ENCODE measurements around the gene JUNB.

JUNB gene

DNA sequence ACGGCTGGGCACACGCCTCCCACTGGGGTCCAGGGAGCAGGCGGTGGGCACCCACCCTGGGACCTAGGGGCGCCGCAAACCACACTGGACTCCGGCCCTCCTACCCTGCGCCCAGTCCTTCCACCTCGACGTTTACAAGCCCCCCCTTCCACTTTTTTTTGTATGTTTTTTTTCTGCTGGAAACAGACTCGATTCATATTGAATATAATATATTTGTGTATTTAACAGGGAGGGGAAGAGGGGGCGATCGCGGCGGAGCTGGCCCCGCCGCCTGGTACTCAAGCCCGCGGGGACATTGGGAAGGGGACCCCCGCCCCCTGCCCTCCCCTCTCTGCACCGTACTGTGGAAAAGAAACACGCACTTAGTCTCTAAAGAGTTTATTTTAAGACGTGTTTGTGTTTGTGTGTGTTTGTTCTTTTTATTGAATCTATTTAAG, 1.6 kb downstream of the JUNB start:
- H3K4me1 Mint-ChIP-seq, result peaks cover 56% of the 10 kb centered on the region

DNA sequence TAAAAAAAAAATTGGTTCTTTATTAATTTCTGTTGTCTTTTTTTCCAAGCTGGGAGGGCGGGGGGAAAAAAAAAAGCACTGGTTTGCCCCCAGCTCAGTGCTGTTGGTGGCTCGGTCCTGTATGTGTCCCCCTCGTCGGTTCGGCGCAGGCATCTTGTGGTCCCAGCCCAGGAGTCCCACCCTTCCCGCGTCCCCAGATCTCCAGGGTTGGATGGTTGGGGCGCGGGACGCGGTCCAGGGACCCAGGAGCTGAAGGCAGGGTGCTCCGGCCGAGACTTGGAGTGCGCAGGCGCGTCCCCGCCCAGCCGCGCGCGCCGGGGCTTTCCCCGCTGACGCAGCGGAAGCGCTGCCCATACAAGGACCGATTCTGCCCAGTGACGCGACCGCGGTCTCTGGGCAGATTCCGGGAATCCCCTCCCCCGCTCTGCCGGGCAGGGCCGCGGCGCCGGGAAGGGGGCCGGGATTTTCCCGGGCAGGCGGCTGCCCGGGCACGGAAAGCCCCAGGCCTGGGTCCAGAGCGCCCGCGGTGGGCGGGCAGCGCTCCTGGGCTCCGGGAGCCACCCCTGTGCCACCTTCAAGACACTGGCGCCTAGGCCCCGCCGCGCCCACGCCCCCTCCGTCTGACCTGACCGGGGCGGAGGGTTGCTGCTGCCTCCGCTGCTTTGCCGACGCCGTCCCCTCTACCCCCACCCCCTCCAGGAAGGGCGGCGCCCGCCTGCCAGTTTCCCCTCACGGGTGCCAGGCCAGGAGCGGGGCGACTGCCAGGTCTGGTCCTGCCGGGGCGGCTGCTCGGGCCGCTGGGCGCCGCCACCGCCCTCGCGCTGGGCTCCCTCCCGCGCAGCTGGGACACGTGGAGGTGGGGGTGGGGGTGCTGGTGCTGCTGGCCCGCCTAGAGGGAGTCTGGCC, 2.3 kb downstream of the JUNB start:
- no peaks in the 10 kb centered on the region for H3K9me3 Mint-ChIP-seq
- H3K27ac Mint-ChIP-seq, result peak overlapping the region; percentile 81
- peak overlapping the region; percentile 87 for H3K4me3 Mint-ChIP-seq
- H3K4me1 Mint-ChIP-seq, result peaks cover 49% of the 10 kb centered on the region
- H3K36me3 Mint-ChIP-seq (ENCODE audit: low read depth), result peaks cover 19% of the 10 kb centered on the region
- peaks cover 4% of the 10 kb centered on the region for H3K27me3 Mint-ChIP-seq (ENCODE audit: low read depth, poor library complexity)
- TF ChIP-seq, protein P1, sequence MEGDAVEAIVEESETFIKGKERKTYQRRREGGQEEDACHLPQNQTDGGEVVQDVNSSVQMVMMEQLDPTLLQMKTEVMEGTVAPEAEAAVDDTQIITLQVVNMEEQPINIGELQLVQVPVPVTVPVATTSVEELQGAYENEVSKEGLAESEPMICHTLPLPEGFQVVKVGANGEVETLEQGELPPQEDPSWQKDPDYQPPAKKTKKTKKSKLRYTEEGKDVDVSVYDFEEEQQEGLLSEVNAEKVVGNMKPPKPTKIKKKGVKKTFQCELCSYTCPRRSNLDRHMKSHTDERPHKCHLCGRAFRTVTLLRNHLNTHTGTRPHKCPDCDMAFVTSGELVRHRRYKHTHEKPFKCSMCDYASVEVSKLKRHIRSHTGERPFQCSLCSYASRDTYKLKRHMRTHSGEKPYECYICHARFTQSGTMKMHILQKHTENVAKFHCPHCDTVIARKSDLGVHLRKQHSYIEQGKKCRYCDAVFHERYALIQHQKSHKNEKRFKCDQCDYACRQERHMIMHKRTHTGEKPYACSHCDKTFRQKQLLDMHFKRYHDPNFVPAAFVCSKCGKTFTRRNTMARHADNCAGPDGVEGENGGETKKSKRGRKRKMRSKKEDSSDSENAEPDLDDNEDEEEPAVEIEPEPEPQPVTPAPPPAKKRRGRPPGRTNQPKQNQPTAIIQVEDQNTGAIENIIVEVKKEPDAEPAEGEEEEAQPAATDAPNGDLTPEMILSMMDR (IDR thresholded peaks at IDR 0.05), result no peak
- peak; percentile 92 for DNase-seq

More for the DNA sequence above, 1.6 kb downstream of the JUNB start:
- H3K9me3 Mint-ChIP-seq, result no peaks in the 10 kb centered on the region
- DNase-seq, result no peak
- TF ChIP-seq, protein P1 (IDR thresholded peaks at IDR 0.05), result no peak
- H3K27ac Mint-ChIP-seq, result peak overlapping the region; percentile 71
- peaks cover 4% of the 10 kb centered on the region for H3K27me3 Mint-ChIP-seq (ENCODE audit: low read depth, poor library complexity)
- H3K4me3 Mint-ChIP-seq, result peak overlapping the region; percentile 87
- peaks cover 16% of the 10 kb centered on the region for H3K36me3 Mint-ChIP-seq (ENCODE audit: low read depth)

DNA sequence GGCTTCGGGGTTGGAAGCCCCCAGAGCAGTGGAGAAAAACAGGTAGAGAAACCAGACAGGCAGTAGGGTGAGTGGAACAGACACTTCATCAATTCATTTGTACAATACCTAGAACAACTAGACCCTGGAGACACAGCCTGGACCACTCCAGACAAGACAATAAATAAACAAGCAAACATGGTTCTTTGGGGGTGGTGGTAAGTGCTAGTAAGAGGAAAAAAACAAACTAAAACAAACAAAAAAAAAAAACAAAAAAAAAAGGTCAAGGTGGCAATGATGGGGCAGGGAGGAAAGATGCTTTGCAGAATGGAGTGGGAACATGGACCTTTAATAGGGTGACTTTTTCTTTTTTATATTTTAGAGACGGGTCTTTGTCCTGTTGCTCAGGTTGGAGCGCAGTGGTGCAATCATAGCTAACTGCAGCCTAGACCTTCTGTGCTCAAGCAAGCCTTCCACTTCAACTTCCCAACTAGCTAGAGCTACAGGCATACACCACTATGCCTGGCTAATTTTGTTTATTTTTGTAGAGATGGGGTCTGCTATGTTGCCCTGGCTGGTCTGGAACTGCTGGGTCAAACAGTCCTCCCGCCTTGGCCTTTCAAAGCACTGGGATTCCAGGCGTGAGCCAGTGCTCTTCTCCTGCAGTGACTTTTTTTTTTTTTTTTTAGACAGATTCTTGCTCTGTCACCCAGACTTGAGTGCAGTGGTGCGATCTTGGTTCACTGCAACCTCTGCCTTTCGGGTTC, 3.1 kb downstream of the JUNB start:
- DNase-seq, result no peak
- Mint-ChIP-seq H3K27ac (no peak overlapping the region), H3K4me3 (peak overlapping the region; percentile 68)

DNA sequence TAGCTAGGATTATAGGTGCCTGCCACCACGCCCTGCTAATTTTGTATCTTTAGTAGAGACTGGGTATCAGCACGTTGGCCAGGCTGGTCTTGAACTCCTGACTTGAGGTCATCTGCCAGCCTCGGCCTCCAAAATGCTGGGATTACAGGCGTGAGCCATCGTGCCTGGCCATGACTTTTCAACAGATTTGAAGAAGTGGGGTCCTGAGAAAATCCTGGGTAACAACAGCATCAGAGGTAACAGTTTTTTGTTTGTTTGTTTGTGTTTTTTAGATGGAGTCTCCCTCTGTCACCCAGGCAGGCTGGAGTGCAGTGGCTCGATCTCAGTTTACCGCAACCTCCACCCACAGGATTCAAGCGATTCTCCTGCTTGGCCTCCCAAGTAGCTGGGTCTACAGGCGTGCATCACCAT, 3.7 kb downstream of the JUNB start:
- H3K9me3 Mint-ChIP-seq, result no peaks in the 10 kb centered on the region
- peaks cover 4% of the 10 kb centered on the region for H3K27me3 Mint-ChIP-seq (ENCODE audit: low read depth, poor library complexity)
- TF ChIP-seq, protein P1 (IDR thresholded peaks at IDR 0.05), result no peak
- no peak overlapping the region for H3K27ac Mint-ChIP-seq
- peaks cover 31% of the 10 kb centered on the region for H3K36me3 Mint-ChIP-seq (ENCODE audit: low read depth)
- DNase-seq, result no peak
- H3K4me3 Mint-ChIP-seq, result no peak overlapping the region
- H3K4me1 Mint-ChIP-seq, result peaks cover 40% of the 10 kb centered on the region

More for the DNA sequence above, 3.1 kb downstream of the JUNB start:
- Mint-ChIP-seq H3K27me3 (ENCODE audit: low read depth, poor library complexity) (peaks cover 4% of the 10 kb centered on the region), H3K36me3 (ENCODE audit: low read depth) (peaks cover 26% of the 10 kb centered on the region), H3K4me1 (peaks cover 41% of the 10 kb centered on the region), H3K9me3 (no peaks in the 10 kb centered on the region)
- TF ChIP-seq, protein P1 (IDR thresholded peaks at IDR 0.05), result no peak

DNA sequence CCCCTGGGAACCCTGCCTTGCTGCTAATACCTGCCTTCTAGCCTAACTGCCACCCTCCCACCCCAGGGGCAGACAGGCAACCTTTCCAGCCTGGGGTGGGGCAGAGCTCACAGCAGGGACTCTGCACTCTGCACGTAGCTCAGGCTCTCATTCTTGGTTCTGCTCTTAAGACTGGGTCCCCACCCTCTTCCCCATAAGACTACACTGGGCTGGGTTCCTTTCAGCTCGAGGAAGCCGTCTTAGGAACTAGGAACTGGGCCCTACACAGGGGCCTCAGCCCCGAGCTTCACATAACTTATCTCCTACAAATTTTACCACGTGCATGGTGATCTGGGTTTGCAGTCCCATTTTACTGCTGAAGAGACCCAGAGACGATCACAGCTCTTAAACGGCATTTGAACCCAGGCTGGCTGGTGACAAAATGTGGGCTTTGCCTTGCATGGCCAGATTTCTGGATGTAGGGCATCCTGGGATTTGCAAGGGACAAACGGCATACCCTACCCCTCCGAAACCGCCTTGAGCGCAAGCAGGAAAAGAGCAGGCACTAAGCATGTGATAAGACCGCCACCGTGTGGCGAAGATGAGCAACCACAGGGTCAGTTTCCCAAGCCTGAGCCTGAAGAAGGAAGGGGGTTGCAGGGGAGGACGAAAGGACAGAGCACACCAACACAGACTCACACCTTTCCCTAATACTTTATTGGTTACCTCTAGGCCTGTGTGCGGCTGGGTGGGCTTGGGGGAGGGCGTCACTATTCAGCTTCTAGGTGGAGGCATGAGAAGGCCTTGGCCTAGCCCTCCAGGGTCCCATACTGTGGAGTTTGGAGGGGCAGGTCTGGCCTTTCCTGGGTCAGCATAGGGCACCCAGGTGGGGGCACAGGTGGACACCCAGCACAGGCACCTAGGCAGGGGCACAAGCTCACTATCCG, 5.1 kb downstream of the JUNB start:
- Mint-ChIP-seq H3K27ac (no peak overlapping the region), H3K36me3 (ENCODE audit: low read depth) (peaks cover 31% of the 10 kb centered on the region), H3K4me1 (peaks cover 40% of the 10 kb centered on the region), H3K4me3 (no peak overlapping the region), H3K27me3 (ENCODE audit: low read depth, poor library complexity) (no peaks in the 10 kb centered on the region), H3K9me3 (no peaks in the 10 kb centered on the region)
- TF ChIP-seq, protein P1 (IDR thresholded peaks at IDR 0.05), result peak; percentile 94
- peak; percentile 82 for DNase-seq
